ENCODE results near the gene ASTN2.

GRCh38 chr9:116390303-116391228 lies 1024.3 kb downstream of the ASTN2 start:
- TF ChIP-seq, protein P1, sequence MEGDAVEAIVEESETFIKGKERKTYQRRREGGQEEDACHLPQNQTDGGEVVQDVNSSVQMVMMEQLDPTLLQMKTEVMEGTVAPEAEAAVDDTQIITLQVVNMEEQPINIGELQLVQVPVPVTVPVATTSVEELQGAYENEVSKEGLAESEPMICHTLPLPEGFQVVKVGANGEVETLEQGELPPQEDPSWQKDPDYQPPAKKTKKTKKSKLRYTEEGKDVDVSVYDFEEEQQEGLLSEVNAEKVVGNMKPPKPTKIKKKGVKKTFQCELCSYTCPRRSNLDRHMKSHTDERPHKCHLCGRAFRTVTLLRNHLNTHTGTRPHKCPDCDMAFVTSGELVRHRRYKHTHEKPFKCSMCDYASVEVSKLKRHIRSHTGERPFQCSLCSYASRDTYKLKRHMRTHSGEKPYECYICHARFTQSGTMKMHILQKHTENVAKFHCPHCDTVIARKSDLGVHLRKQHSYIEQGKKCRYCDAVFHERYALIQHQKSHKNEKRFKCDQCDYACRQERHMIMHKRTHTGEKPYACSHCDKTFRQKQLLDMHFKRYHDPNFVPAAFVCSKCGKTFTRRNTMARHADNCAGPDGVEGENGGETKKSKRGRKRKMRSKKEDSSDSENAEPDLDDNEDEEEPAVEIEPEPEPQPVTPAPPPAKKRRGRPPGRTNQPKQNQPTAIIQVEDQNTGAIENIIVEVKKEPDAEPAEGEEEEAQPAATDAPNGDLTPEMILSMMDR (IDR thresholded peaks at IDR 0.05; ENCODE audit: low read length): no peak
- TF ChIP-seq EZH2 (IDR thresholded peaks at IDR 0.05; ENCODE audit: borderline replicate concordance, low read length): no peak

Measured in OCI-LY1 (cell line).